Measurements from ENCODE around the gene PPP6R2. TPM values are rescaled to one million over a fixed set of nuclear protein-coding genes. Genes with fewer than 3 reads are reported as not detected.

Gene PPP6R2
- total and polyA plus RNA-seq, 2 of the 8 experiments (the other 6 are each of a cell fraction or from before 2014, with no cell fraction given) = 25.0 to 32.2 TPM

DNA sequence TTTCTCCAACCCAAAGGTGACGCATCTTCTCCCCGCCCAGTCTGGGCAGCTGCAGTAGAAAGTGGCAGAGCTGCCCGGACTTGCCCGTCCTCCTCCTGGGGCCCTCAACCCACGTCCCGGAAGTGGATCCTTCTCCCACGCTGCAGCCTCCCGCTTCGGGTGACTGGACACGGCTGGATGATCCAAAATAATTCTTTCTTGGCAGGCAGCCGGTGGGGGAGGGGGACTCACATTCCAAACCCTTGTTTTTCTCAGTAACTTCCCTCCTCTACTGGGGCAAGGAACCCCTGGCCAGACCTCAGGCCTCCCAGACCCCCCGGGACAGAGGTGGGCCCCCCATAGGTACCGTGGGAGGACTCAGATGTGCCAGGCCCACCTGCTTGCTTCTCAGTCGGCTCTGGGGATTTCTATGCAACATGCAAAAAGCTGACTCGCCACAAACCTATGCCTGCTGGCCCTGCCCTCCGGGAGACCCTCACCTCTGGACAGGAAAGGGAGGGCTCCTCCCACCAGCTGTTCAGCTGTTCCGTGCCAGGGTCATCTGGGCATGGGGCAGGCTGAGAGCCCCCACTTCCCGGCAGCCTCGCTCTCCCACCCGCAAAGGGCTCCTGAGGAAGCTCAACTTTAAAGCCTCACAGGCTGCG, 37.1 kb upstream of the PPP6R2 start:
- Histone ChIP-seq H2BK12ac (ENCODE audit: low read depth, low read length) (peak overlapping the region; percentile 84; the same call in 1 of the 2 replicates), H3K4me3 (ENCODE audit: extremely low read depth in 1 of 4, insufficient read depth in 2 of 4, low read depth in 3 of 4, low read length in 4 of 4) (peak overlapping the region; percentile 64 to 70 (median 66); a peak in 6 of 8 replicates), H3K14ac (ENCODE audit: insufficient read length) (no peak overlapping the region), H3K18ac (ENCODE audit: extremely low read depth, low read length) (peak overlapping the region; percentile 71), H3K56ac (replicated peaks; ENCODE audit: insufficient read length, low read depth, low read length) (no peak overlapping the region), H4K91ac (replicated peaks; ENCODE audit: insufficient read length, low read length) (peak overlapping the region; percentile 44), H2AFZ (ENCODE audit: low read length) (no peak overlapping the region), H4K5ac (ENCODE audit: insufficient read length, low read depth, low read length) (no peak overlapping the region), H2BK15ac (ENCODE audit: low read length) (no peak overlapping the region), H3K23ac (ENCODE audit: insufficient read length) (no peak overlapping the region), H2BK5ac (ENCODE audit: low read depth, low read length) (no peak overlapping the region; the same call in 1 of the 2 replicates), H3K23me2 (ENCODE audit: low read depth, low read length) (peaks cover 2% of the 10 kb centered on the region; the same call in 1 of the 2 replicates), H3K79me2 (ENCODE audit: control insufficient read depth in 1 of 2, insufficient read depth in 2 of 2, low read length in 2 of 2) (peaks cover 0 to 8% of the 10 kb centered on the region in 2 experiments; a peak in 2 of 4 replicates), H3K4me2 (ENCODE audit: insufficient read depth in 1 of 2, low read depth in 2 of 2, low read length in 2 of 2) (peak overlapping the region; percentile 53 to 80), H3K4me1 (replicated peaks in 1 of 4; ENCODE audit: control insufficient read depth in 3 of 4, insufficient read depth in 4 of 4, low read length in 3 of 4) (peaks cover 3 to 36% (median 21%) of the 10 kb centered on the region in 4 experiments), H4K20me1 (replicated peaks in 1 of 2; ENCODE audit: control insufficient read depth in 1 of 2, insufficient read depth in 2 of 2, low read length in 2 of 2) (peaks cover 6 to 21% of the 10 kb centered on the region in 2 experiments), H3K27me3 (replicated peaks in 1 of 4; ENCODE audit: control insufficient read depth in 3 of 4, extremely low read depth in 1 of 4, insufficient read depth in 3 of 4, low read length in 3 of 4) (no peaks in the 10 kb centered on the region; a peak in 2 of 7 replicates), H2BK120ac (replicated peaks; ENCODE audit: low read depth, low read length) (no peak overlapping the region), H3K9me3 (ENCODE audit: insufficient read depth in 2 of 2, low read depth in 1 of 2, low read length in 1 of 2) (no peaks in the 10 kb centered on the region; a peak in 1 of 4 replicates), H3K4ac (replicated peaks; ENCODE audit: insufficient read length, low read depth, low read length) (peak overlapping the region; percentile 66), H2BK20ac (ENCODE audit: low read length) (0 out of 2 replicates have a peak overlapping the region, but pooled peaks have one; percentile 72), H3K36me3 (ENCODE audit: control insufficient read depth in 2 of 4, insufficient read depth in 4 of 4, low read length in 3 of 4) (no peaks in the 10 kb centered on the region), H2AK5ac (ENCODE audit: low read depth, low read length) (no peak overlapping the region), H3K79me1 (ENCODE audit: low read depth, low read length) (peaks cover 4% of the 10 kb centered on the region), H3K9ac (replicated peaks in 1 of 4; ENCODE audit: extremely low read depth in 1 of 4, low read depth in 3 of 4, low read length in 3 of 4) (no peak overlapping the region), H3K27ac (ENCODE audit: low read depth, low read length) (no peak overlapping the region), H4K8ac (ENCODE audit: extremely low read depth, insufficient read depth, low read length) (peak overlapping the region; percentile 53)
- CTCF ChIA-PET (ENCODE audit: partially characterized antibody) = interaction anchor here (2.4 to 3.2 kb wide), 3 partner anchors 9 to 33 kb away, joined by 7 to 15 read pairs (median 12); no protein-coding TSS in a partner anchor
- POLR2A ChIA-PET (ENCODE audit: partially characterized antibody) = interaction anchor here (1.6 to 2.2 kb wide), 2 partner anchors 12 to 20 kb away, joined by 5 to 16 read pairs; no protein-coding TSS in a partner anchor
- no peak for DNase-seq (ENCODE audit: low read depth in 1 of 2, low spot score in 2 of 2)
- WGBS, 2 experiments (ENCODE audit: extremely low coverage in 1 of 2, insufficient coverage in 1 of 2, insufficient read length in 1 of 2, insufficient replicate concordance in 2 of 2, low coverage in 1 of 2, low lambda C conversion rate in 2 of 2, missing lambda C conversion rate in 1 of 2) = 43% methylated on average over 16 of the region's 21 CpGs; no CpG with 5 or more reads in 1 of the 2 experiments
- FAIRE-seq = no peak
- TF ChIP-seq MAFK (IDR thresholded peaks at IDR 0.05; ENCODE audit: low read depth, low read length) (no peak), SRF (IDR thresholded peaks at IDR 0.05; ENCODE audit: low read depth, low read length) (no peak)
